ENCODE results near the gene RNF180. TPM values are rescaled to one million over a fixed set of nuclear protein-coding genes. Genes with fewer than 3 reads are reported as not detected.
A peak's percentile ranks its signal among the peaks of the same experiment; 100 is the strongest.

The RNF180 gene
- total and polyA plus RNA-seq, 2 donors (not counting 3 experiments of a cell fraction or from before 2014, with no cell fraction given) = 0.62 to 5.6 TPM

- no peak for FAIRE-seq
- POLR2A ChIA-PET = no interaction called here
- Histone ChIP-seq H2AFZ (ENCODE audit: low read depth, low read length) (peak overlapping the region; percentile 37), H3K4me3 (replicated peaks in 1 of 3; ENCODE audit: insufficient read depth in 1 of 3, low read depth in 1 of 3, low read length in 3 of 3) (no peak overlapping the region), H3K9me1 (replicated peaks; ENCODE audit: control insufficient read depth, extremely low read depth, insufficient read depth, low read length) (no peaks in the 10 kb centered on the region), H3K36me3 (ENCODE audit: control insufficient read depth in 2 of 2, extremely low read depth in 1 of 2, insufficient read depth in 2 of 2, low read length in 2 of 2) (no peaks in the 10 kb centered on the region), H3K27me3 (ENCODE audit: control insufficient read depth in 2 of 2, insufficient read depth in 2 of 2, low read length in 2 of 2) (no peaks in the 10 kb centered on the region), H3K9ac (replicated peaks; ENCODE audit: extremely low read depth, insufficient read depth, low read length) (no peak overlapping the region), H4K20me1 (replicated peaks; ENCODE audit: control insufficient read depth, extremely low read depth, insufficient read depth, low read length) (no peaks in the 10 kb centered on the region), H3K9me3 (replicated peaks; ENCODE audit: control insufficient read depth, insufficient read depth, low read length) (no peaks in the 10 kb centered on the region), H3K27ac (ENCODE audit: insufficient read depth, low read depth, low read length) (no peak overlapping the region), H3K4me2 (ENCODE audit: insufficient read depth, low read length) (no peak overlapping the region), H3K4me1 (ENCODE audit: control insufficient read depth, extremely low read depth, insufficient read depth, low read length) (peaks cover 3% of the 10 kb centered on the region), H3K79me2 (ENCODE audit: control insufficient read depth, insufficient read depth, low read length) (no peaks in the 10 kb centered on the region)
- BruUV-seq (replicated peaks) = no TSS peak
- TF ChIP-seq POLR2A (IDR thresholded peaks at IDR 0.05; ENCODE audit: low read depth, low read length) = no peak
- TF ChIP-seq JUN (IDR thresholded peaks at IDR 0.05; ENCODE audit: borderline replicate concordance, insufficient read depth, insufficient read length, low read depth) = no peak
- TF ChIP-seq CTCF (IDR thresholded peaks at IDR 0.05; ENCODE audit: extremely low read depth in 1 of 2, insufficient read depth in 1 of 2, low read depth in 1 of 2, low read length in 2 of 2) = no peak
- TF ChIP-seq GATA2 (IDR thresholded peaks at IDR 0.05; ENCODE audit: insufficient read depth, insufficient read length, low read depth, low read length) = no peak
- TF ChIP-seq POLR2AphosphoS5 (IDR thresholded peaks at IDR 0.05; ENCODE audit: insufficient read depth, low read depth, low read length) = no peak
- TF ChIP-seq FOS (IDR thresholded peaks at IDR 0.05; ENCODE audit: borderline replicate concordance, insufficient read depth, low read length) = no peak
- TF ChIP-seq, protein P1, sequence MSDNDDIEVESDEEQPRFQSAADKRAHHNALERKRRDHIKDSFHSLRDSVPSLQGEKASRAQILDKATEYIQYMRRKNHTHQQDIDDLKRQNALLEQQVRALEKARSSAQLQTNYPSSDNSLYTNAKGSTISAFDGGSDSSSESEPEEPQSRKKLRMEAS (IDR thresholded peaks at IDR 0.05; ENCODE audit: insufficient read depth, insufficient read length) = no peak
- TF ChIP-seq EZH2 (IDR thresholded peaks at IDR 0.05; ENCODE audit: borderline replicate concordance, low read depth, low read length, severe bottlenecking) = no peak
- TF ChIP-seq MYC (IDR thresholded peaks at IDR 0.05; ENCODE audit: low read depth, low read length) = no peak
- dilution Hi-C loops (cut with MboI; ENCODE audit: extremely low pct_ligation_motif_present, low sequenced_read_pairs) (no loop called here), intact Hi-C loops (cut with micrococcal nuclease) (no loop called here)
- DNase-seq (ENCODE audit: low read depth, low spot score) = no peak
- CTCF ChIA-PET = no interaction called here
These were observed 15.8 kb downstream of the RNF180 start for GRCh38 chr5:64181440-64181839.

Data from endothelial cell of umbilical vein (primary cell).